HepG2 (cell line): Measurements from ENCODE around the gene TOLLIP. TPM values are rescaled to one million over a fixed set of nuclear protein-coding genes. Genes with fewer than 3 reads are reported as not detected.

Source experiments
- CCDC6 ChIP-seq: sonication (generic); formaldehyde crosslinking; IDR thresholded peaks from 2 replicates; pipeline ENCODE4 v1.8.1; 2022; ENCODE audit warnings: mild to moderate bottlenecking, missing genetic modification reagents, moderate library complexity
- EP300 ChIP-seq, 3 experiments: sonication (generic) in 1 of 3; formaldehyde crosslinking in 1 of 3; IDR thresholded peaks; 2 replicates each; pipeline versions ENCODE4 v1.5.1 to v1.6.1; 2011 to 2020; ENCODE audit warnings: low read depth in 2 of 3, low read length in 2 of 3, borderline replicate concordance in 1 of 3, improper control_type of control experiment in 1 of 3, mild to moderate bottlenecking in 1 of 3, missing genetic modification reagents in 1 of 3, moderate library complexity in 1 of 3
- KAT2B ChIP-seq: fragments of 150-350 bp; IDR thresholded peaks from 2 replicates; pipeline ENCODE4 v1.6.1; 2014; ENCODE audit warnings: low read depth, low read length, borderline replicate concordance
- TEF ChIP-seq: sonication (generic); formaldehyde crosslinking; IDR thresholded peaks from 2 replicates; pipeline ENCODE4 v1.5.0; 2020; ENCODE audit warnings: missing genetic modification reagents
- ZBED4 ChIP-seq: sonication (generic); formaldehyde crosslinking; IDR thresholded peaks from 2 replicates; pipeline ENCODE4 v1.4.0; 2020; ENCODE audit warnings: missing genetic modification reagents, borderline replicate concordance
- ZFP41 ChIP-seq: sonication (generic); formaldehyde crosslinking; IDR thresholded peaks from 2 replicates; pipeline ENCODE4 v1.4.0; 2020; ENCODE audit warnings: mild to moderate bottlenecking, missing genetic modification reagents, borderline replicate concordance
- ZMYM2 ChIP-seq: sonication (generic); formaldehyde crosslinking; IDR thresholded peaks from 2 replicates; pipeline ENCODE4 v1.8.0; 2022; ENCODE audit warnings: mild to moderate bottlenecking, missing genetic modification reagents
- ZNF574 ChIP-seq: sonication (generic); formaldehyde crosslinking; IDR thresholded peaks from 2 replicates; pipeline ENCODE4 v1.4.0; 2020; ENCODE audit warnings: missing genetic modification reagents
- ZNF720 ChIP-seq: sonication (generic); formaldehyde crosslinking; IDR thresholded peaks from 2 replicates; pipeline ENCODE4 v1.4.0; 2020; ENCODE audit warnings: missing genetic modification reagents
- polyA plus RNA-seq, 8 experiments: library from polyadenylated mRNA; depleted of rRNA in 3 of 8; stranded (reverse) in 7 of 8; unstranded in 1 of 8; fragments of >200 nt; fragmentation: Illumina TruSeq in 4 of 8; extraction: Trizol in 4 of 8; gene quantifications; 2 replicates each; pipeline versions ENCODE4 v1.2.1 to v1.2.3, GENCODE V29; 2011 to 2016; ENCODE audit warnings: low read depth in 4 of 8, missing spikeins in 1 of 8, mixed read lengths in 1 of 8; ENCODE audit not compliant: insufficient read depth in 1 of 8
- total RNA-seq, 5 experiments: library from RNA; depleted of rRNA; stranded (reverse); fragments of >200 nt; fragmentation: Illumina TruSeq; extraction: Trizol; gene quantifications; 2 replicates each; pipeline ENCODE4 v1.2.3, GENCODE V29; 2016; ENCODE audit warnings: low read depth in 1 of 5
- TF ChIP-seq, protein P1 (sequence below), 2 experiments: sonication (generic) in 1 of 2; formaldehyde crosslinking in 1 of 2; IDR thresholded peaks; 2 replicates each; pipeline versions ENCODE4 v1.4.0 to v1.6.1; 2018 to 2020; ENCODE audit warnings: missing genetic modification reagents in 2 of 2, borderline replicate concordance in 1 of 2, low read depth in 1 of 2, mild to moderate bottlenecking in 1 of 2, missing biosample characterization in 1 of 2
- TF ChIP-seq, protein P2 (sequence below): sonication (generic); formaldehyde crosslinking; IDR thresholded peaks from 2 replicates; pipeline ENCODE4 v1.9.0; 2022; ENCODE audit warnings: low read depth, missing genetic modification reagents

TOLLIP gene
- total and polyA plus RNA-seq, 2 of the 13 experiments (the other 11 are each of a cell fraction or from before 2014, with no cell fraction given): 25.9 to 47.5 TPM

DNA sequence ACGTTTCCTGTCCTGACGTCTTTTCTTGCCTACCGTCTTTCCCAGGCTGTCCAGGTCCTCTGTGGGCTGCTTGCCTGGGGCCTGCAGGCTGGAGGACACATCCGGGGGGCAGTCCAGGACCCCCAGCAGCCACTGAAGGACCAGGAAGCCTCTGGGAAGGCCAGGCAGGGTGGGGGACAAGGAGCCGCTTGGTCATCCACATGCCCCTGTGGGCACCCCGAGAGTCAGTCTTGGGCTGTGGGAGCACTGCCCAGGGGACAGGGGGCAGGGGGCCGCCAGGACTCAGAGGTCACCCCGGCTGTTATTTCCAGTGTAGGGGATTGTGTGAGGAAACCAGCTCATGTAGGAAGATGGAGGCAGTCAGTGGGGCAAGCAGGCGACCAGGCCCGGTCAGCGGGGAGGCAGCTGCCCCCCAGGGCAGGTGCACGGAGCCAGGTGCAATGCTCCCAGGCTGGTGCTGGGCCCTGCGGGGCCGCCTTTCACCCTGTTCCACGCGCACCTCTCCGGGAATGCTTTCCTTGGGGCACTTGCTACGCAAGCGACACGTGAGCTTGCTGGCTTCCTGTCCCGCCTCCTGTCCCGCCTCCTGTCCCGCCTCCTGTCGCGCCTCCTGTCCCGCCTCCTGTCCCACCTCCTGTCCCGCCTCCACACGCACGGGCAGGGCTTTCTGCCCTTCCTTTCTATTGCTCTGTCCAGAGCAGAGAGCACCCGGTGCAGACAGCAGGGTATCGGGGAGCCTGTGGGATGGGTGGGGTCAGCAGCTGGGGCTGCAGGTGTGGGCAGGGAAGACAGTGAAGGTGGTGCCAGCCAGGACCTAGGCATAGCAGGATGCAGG lies 47.0 kb downstream of the TOLLIP start (continued):
- TF ChIP-seq ZBED4 (CRISPR knock-in tag) (no peak), EP300 (IDR thresholded peaks at IDR 0.05; ENCODE audit: low read depth in 2 of 2, low read length in 2 of 2) (peak in 1 of 2 experiments; percentile 25; a peak in 1 of 4 replicates), EP300 (CRISPR knock-in tag; IDR thresholded peaks at IDR 0.05; ENCODE audit: borderline replicate concordance) (no peak), CCDC6 (CRISPR knock-in tag) (no peak), ZFP41 (no peak), ZNF574 (CRISPR knock-in tag) (peak; percentile 68; the same call in 1 of the 2 replicates), TEF (CRISPR knock-in tag) (no peak), ZMYM2 (CRISPR knock-in tag) (no peak), ZNF720 (no peak), KAT2B (no peak)
- TF ChIP-seq, protein P1, sequence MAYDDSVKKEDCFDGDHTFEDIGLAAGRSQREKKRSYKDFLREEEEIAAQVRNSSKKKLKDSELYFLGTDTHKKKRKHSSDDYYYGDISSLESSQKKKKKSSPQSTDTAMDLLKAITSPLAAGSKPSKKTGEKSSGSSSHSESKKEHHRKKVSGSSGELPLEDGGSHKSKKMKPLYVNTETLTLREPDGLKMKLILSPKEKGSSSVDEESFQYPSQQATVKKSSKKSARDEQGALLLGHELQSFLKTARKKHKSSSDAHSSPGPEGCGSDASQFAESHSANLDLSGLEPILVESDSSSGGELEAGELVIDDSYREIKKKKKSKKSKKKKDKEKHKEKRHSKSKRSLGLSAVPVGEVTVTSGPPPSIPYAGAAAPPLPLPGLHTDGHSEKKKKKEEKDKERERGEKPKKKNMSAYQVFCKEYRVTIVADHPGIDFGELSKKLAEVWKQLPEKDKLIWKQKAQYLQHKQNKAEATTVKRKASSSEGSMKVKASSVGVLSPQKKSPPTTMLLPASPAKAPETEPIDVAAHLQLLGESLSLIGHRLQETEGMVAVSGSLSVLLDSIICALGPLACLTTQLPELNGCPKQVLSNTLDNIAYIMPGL (CRISPR knock-in tag; IDR thresholded peaks at IDR 0.05; ENCODE audit: borderline replicate concordance in 1 of 2, low read depth in 1 of 2): 0 out of 4 replicates have a peak, but pooled peaks of 1 of the 2 experiments have one; percentile 44
- TF ChIP-seq, protein P2, sequence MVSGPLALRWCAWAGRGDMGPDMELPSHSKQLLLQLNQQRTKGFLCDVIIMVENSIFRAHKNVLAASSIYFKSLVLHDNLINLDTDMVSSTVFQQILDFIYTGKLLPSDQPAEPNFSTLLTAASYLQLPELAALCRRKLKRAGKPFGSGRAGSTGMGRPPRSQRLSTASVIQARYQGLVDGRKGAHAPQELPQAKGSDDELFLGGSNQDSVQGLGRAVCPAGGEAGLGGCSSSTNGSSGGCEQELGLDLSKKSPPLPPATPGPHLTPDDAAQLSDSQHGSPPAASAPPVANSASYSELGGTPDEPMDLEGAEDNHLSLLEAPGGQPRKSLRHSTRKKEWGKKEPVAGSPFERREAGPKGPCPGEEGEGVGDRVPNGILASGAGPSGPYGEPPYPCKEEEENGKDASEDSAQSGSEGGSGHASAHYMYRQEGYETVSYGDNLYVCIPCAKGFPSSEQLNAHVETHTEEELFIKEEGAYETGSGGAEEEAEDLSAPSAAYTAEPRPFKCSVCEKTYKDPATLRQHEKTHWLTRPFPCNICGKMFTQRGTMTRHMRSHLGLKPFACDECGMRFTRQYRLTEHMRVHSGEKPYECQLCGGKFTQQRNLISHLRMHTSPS (CRISPR knock-in tag): no peak
